ENCODE data around the gene SCMH1. TPM values are rescaled to one million over a fixed set of nuclear protein-coding genes. Genes with fewer than 3 reads are reported as not detected.

Gene SCMH1
- total RNA-seq, 2 experiments from 2014 or later: 47.0 to 47.7 TPM

DNA sequence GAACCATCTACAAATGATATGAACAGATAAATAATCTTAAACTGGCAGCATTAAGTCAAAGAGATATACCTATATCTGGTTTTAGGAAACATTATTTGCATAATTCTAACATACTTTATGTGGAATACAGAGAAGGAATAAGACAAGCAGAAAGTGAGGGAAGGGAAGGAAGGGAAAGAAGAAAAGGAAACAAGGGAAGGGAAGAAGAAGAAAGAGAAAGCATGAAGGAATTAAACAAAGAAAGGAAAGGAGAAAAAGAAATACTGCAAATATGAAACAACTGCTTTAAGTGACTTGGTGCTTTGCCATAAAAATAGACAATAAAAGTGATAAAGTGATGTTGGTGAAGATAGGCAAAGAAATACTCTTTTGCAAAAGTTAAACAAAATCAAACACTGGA lies 20.1 kb downstream of the SCMH1 start:
- no peak overlapping the region for H3K4me2 ChIP-seq (ENCODE audit: low read length)
- CTCF ChIA-PET (ENCODE audit: unreplicated experiment): no interaction called here
- intact Hi-C loops (cut with micrococcal nuclease; ENCODE audit: unreplicated experiment): no loop called here
- no peak for DNase-seq (ENCODE audit: low spot score)
- H2AFZ ChIP-seq (ENCODE audit: low read length): no peak overlapping the region
- no peaks in the 10 kb centered on the region; the same call in none of the 2 replicates for H4K20me1 ChIP-seq (ENCODE audit: insufficient read depth, low read length)
- BruUV-seq (replicated peaks): no TSS peak
- H3K36me3 ChIP-seq (ENCODE audit: insufficient read depth, low read length): peaks cover 46% of the 10 kb centered on the region
- no peaks in the 10 kb centered on the region for H3K4me1 ChIP-seq (ENCODE audit: insufficient read depth, low read length, poor library complexity, severe bottlenecking)
- peaks cover 35% of the 10 kb centered on the region; the same call in 1 of the 2 replicates for H3K79me2 ChIP-seq (ENCODE audit: insufficient read depth, low read depth, low read length)
- no peaks in the 10 kb centered on the region for H3K9me2 ChIP-seq (ENCODE audit: insufficient read depth, low read length)
- H3K4me3 ChIP-seq (ENCODE audit: low read depth, low read length, poor library complexity, severe bottlenecking): no peak overlapping the region
- TF ChIP-seq EZH2phosphoT487 (IDR thresholded peaks at IDR 0.05; ENCODE audit: borderline replicate concordance, low read depth, low read length): no peak
- TF ChIP-seq, protein P1, sequence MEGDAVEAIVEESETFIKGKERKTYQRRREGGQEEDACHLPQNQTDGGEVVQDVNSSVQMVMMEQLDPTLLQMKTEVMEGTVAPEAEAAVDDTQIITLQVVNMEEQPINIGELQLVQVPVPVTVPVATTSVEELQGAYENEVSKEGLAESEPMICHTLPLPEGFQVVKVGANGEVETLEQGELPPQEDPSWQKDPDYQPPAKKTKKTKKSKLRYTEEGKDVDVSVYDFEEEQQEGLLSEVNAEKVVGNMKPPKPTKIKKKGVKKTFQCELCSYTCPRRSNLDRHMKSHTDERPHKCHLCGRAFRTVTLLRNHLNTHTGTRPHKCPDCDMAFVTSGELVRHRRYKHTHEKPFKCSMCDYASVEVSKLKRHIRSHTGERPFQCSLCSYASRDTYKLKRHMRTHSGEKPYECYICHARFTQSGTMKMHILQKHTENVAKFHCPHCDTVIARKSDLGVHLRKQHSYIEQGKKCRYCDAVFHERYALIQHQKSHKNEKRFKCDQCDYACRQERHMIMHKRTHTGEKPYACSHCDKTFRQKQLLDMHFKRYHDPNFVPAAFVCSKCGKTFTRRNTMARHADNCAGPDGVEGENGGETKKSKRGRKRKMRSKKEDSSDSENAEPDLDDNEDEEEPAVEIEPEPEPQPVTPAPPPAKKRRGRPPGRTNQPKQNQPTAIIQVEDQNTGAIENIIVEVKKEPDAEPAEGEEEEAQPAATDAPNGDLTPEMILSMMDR (conservative IDR thresholded peaks at IDR 0.05; ENCODE audit: low read length): no peak
- H3K9me3 ChIP-seq (ENCODE audit: low read length): peaks cover 31% of the 10 kb centered on the region; the same call in 1 of the 2 replicates
- POLR2A ChIA-PET: interaction anchor here (0.6 kb wide), 1 partner anchor 57 kb away, joined by 3 read pairs; no protein-coding TSS in a partner anchor
- no peak overlapping the region for H3K27ac ChIP-seq (ENCODE audit: low read depth, low read length, poor library complexity, severe bottlenecking)

DNA sequence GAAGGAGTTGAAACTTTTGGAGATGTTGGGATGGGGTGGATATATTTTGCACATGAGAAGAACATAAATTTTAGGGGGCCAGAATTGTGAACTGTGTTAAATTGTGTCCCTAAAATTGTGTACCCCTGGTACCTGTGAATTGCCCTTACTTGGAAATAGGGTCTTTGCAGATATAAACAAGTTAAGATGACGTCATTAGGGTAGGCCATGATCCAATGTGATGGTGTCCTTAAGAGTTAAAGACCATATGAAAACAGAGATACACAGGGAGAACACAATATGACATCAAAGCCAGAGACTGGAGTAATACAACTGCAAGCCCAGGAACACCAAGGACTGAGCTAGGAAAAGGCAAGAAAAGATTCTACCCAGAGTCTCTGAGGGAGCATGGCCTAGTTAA lies 24.0 kb downstream of the SCMH1 start:
- peaks cover 7% of the 10 kb centered on the region for H3K4me1 ChIP-seq (ENCODE audit: insufficient read depth, low read length, poor library complexity, severe bottlenecking)
- peaks cover 31% of the 10 kb centered on the region; the same call in 1 of the 2 replicates for H3K9me3 ChIP-seq (ENCODE audit: low read length)
- no peaks in the 10 kb centered on the region for H3K9me2 ChIP-seq (ENCODE audit: insufficient read depth, low read length)
- TF ChIP-seq, protein P1 (conservative IDR thresholded peaks at IDR 0.05; ENCODE audit: low read length): no peak
- no peak for TF ChIP-seq EZH2phosphoT487 (IDR thresholded peaks at IDR 0.05; ENCODE audit: borderline replicate concordance, low read depth, low read length)
- no peak overlapping the region for H3K4me3 ChIP-seq (ENCODE audit: low read depth, low read length, poor library complexity, severe bottlenecking)
- peaks cover 20% of the 10 kb centered on the region; the same call in 1 of the 2 replicates for H3K79me2 ChIP-seq (ENCODE audit: insufficient read depth, low read depth, low read length)
- H3K4me2 ChIP-seq (ENCODE audit: low read length): no peak overlapping the region
- BruUV-seq (replicated peaks): no TSS peak
- H3K36me3 ChIP-seq (ENCODE audit: insufficient read depth, low read length): peaks cover 47% of the 10 kb centered on the region
- H3K27ac ChIP-seq (ENCODE audit: low read depth, low read length, poor library complexity, severe bottlenecking): no peak overlapping the region
- H4K20me1 ChIP-seq (ENCODE audit: insufficient read depth, low read length): no peaks in the 10 kb centered on the region
- intact Hi-C loops (cut with micrococcal nuclease; ENCODE audit: unreplicated experiment): no loop called here
- DNase-seq (ENCODE audit: low spot score): no peak
- ChIA-PET CTCF (ENCODE audit: unreplicated experiment) (no interaction called here), POLR2A (no interaction called here)
- H2AFZ ChIP-seq (ENCODE audit: low read length): no peak overlapping the region

DNA sequence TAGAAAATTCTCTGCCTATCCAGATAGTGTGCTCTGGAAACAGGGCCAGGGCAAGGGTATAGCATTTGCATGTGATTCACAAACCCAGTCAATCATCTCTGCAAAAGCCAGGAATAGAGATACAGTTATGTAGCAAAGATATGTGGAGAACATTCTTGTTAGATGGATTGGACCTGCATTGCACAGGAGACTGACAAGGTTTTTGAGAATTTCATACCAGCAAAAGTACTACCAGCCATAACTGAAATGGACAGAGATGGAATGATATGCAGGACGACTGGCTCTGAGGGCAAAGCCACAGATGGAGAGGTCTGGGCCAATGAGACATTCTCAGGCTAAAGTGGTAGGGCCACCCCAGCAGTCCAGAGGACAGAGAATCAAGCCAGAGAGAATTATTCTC lies 24.7 kb downstream of the SCMH1 start:
- Histone ChIP-seq H3K4me1 (ENCODE audit: insufficient read depth, low read length, poor library complexity, severe bottlenecking) (peaks cover 7% of the 10 kb centered on the region), H2AFZ (ENCODE audit: low read length) (no peak overlapping the region), H3K36me3 (ENCODE audit: insufficient read depth, low read length) (peaks cover 50% of the 10 kb centered on the region), H4K20me1 (ENCODE audit: insufficient read depth, low read length) (no peaks in the 10 kb centered on the region), H3K9me3 (ENCODE audit: low read length) (peaks cover 31% of the 10 kb centered on the region; the same call in 1 of the 2 replicates), H3K4me2 (ENCODE audit: low read length) (no peak overlapping the region), H3K4me3 (ENCODE audit: low read depth, low read length, poor library complexity, severe bottlenecking) (no peak overlapping the region), H3K9me2 (ENCODE audit: insufficient read depth, low read length) (no peaks in the 10 kb centered on the region), H3K27ac (ENCODE audit: low read depth, low read length, poor library complexity, severe bottlenecking) (no peak overlapping the region), H3K79me2 (ENCODE audit: insufficient read depth, low read depth, low read length) (peaks cover 27% of the 10 kb centered on the region; the same call in 1 of the 2 replicates)
- intact Hi-C loops (cut with micrococcal nuclease; ENCODE audit: unreplicated experiment): no loop called here
- TF ChIP-seq EZH2phosphoT487 (IDR thresholded peaks at IDR 0.05; ENCODE audit: borderline replicate concordance, low read depth, low read length): no peak
- TF ChIP-seq, protein P1 (conservative IDR thresholded peaks at IDR 0.05; ENCODE audit: low read length): no peak
- ChIA-PET CTCF (ENCODE audit: unreplicated experiment) (no interaction called here), POLR2A (no interaction called here)
- no peak for DNase-seq (ENCODE audit: low spot score)
- no TSS peak for BruUV-seq (replicated peaks)

Data from OCI-LY7 (cell line).